Stimulated activated CD8-positive, alpha-beta memory T cell treated with anti-CD3 and anti-CD28 coated beads, Interleukin-4, amount 100 ng/mL, for 1 hour (primary cell): Measurements from ENCODE around the gene KIAA1958.
"Not testable (repeated sequence)": the region's sequence is repeated elsewhere in the genome, so short reads cannot be mapped to it uniquely, and the experiment has no call there.

Experiments
- DNase-seq, 2 donors: peaks; one replicate each; pipeline ENCODE4 v3.0.0-alpha.2; 2020; ENCODE audit warnings: low read depth in 2 of 2, low spot score in 1 of 2

KIAA1958 gene

DNA sequence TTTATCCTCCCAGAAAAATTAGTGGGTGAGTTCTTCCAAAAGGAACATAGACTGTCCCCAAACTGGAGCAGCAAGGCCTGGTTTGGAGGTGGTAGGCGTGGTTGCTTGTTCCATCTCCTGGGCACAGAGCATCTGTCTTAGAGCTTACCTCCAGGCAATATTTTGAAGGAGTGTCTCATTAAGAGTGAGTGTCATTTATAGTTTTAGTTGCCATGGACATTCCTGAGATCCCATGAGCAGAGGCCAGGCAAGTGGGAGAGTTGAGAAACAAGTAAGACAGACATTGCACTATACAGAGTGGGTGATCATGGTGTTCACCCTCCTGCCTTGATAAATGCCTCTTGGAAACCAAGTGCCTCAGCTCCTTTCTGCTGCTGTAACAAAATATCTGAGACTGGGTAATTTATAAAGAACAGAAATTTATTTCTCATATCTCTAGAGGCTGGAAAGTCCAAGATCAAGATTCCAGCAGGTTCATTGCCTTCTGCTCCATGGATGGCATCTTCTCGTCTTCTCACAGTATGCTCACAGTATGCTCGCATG is 68.5 kb downstream of the KIAA1958 start:
- DNase-seq = no peak

DNA sequence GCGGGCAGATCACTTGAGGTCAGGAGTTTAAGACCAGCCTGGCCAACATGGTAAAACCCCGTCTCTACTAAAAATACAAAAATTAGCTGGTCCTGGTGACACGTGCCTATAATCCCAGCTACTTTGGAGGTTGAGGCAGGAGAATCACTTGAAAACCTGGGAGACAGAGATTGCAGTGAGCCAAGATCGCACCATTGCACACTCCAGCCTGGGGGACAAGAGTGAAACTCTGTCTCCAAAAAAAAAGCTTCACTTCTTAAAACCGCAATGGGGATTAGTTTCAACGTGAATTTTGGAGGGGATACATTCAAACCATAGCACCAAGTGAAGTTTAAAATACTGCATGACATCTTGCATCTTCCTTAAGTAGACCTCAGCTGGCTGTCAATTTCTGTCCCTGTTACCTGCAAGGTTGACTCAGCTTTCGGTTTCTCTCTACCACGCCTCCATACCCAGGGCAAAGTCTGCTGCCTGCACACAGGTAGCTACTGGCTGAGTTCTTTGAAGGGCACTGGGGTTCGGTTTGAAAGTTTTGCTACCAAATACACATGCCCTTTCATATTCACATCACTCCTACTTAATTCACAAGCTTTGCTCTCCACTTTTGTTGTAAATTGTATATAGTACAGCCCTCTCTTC is 69.3 kb downstream of the KIAA1958 start:
- DNase-seq = no peak

GRCh38 chr9:112556497-112557442 is 70.1 kb downstream of the KIAA1958 start:
- DNase-seq = no peak

DNA sequence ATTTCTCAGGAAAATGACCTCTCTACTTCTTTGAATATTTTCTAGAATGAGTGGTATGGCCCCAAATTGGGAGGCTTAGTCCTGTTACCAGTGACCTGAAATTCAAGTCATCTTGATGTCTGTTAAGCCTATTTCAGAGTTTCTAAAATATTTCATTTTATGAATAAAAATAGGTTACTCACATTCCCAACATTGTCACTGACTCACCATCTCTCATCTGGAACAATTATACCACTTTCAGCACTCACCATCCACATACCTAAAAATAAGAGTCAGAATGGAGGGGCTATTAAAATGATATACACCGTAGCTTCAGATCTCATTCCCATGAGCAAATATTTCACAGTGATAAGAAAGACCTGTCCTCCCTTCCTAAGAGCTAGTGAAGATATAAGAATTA is 71.8 kb downstream of the KIAA1958 start:
- no peak for DNase-seq

DNA sequence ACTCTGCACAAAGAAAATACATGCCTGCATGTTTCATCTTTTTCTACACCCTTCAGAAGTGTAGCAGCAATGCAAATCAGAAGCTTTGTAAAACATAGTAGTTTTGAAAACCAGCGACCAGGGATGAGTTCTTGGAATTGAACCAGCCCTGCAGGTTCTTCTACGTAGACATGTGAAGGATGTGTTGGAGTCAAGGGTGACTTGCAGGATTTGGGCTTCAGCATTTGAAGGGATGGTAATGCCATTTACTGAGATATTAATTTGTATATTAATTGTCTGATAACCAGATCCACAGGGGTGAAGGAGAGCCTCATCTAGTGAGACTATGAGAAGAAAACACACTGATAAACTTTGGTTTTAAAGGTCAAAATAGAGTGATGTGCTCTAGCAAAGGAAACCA is 72.4 kb downstream of the KIAA1958 start:
- no peak for DNase-seq

DNA sequence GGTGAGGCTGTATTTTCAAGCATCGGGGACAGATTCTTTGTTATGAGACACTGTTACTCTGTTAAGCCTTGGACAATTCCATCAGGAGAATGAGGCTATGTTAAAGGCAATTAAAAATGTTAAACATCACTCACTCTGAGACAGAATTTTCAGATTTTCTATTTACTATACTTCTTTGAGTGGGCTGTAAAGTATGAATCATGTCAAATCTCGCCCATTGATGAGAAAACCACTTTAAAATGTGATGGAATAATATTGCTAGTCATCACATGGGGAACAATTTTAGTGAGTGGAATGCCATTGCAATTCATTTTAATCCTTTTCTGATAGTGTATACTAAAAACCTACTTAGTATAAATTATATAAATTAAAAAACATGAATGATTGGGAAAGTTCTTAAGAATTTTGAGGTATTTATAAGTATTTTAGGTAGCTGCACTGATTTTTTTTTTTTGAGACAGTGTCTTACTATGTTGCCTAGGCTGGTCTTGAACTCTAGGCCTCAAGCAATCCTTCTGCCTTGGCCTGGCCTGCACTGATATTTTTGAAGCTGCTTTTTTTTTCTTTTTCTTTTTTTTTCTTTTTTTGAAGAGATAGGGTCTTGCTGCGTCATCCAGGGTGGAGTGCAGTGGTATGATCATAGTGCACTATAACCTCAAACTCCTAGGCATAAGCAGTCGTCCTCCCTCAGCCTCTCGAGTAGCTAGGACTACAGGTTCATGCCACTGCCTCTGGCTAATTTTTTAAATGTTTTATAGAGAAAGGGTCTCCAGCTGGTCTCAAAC is 73.2 kb downstream of the KIAA1958 start:
- DNase-seq = no peak

DNA sequence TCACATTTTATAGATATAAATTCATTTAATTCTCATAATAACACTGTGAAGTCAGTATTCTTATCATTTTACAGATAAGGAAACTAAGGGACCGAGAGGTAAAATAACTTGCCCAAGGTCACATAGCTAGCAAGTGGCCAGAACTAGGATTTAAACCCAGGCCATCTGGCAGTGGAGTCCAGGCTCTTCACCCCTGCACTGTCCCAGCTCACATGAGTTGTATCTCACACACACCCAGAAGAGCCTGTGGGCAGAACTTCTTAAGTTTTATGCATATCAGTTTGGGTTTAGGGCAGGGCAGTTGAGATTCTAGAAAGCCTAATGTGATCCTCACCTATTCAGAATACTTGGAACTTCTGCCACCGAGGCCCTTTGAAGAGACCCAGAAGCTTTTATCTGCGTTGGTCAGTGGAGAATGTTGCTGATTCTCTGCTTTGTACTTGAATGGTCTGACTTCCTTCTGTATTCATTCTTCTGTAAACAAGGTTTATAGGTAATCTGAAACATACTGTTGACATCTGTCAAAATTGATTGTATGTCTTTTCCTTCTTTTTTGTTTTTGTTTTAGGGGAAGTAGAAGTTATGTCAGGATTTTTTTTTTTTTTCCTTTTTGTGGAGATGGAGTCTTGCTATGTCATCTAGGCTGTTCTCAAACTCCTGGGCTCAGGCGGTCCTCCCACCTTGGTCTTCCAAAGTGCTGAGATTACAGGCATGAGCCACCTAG is 75.8 kb downstream of the KIAA1958 start:
- DNase-seq = no peak

- no peak for DNase-seq
These were observed 82.6 kb downstream of the KIAA1958 start for GRCh38 chr9:112569186-112569585.

DNA sequence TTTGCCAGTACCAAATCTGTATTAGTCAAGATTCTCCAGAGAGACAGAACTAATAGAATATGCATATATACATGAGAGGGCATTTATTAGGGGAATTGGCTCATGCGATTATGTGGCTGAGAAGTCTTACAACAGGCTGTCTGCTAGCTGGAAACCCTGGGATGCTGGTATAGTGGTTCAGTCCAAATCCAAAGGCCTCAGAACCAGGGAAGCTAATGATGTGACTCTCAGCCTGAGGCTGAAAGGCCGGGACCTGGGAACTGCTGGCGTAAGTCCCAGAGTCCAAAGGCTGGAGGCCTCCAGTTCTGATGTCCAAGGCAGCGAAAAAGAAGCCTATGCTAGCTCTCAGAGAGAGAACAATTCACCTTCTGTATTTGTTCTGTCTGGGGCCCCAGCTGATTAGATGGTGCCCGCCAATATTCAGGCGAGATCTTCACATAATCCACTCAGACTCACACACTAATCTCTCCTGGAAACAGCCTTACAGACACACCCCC is 84.1 kb downstream of the KIAA1958 start:
- no peak for DNase-seq

GRCh38 chr9:112571624-112572355 is 85.2 kb downstream of the KIAA1958 start:
- no peak for DNase-seq

GRCh38 chr9:112572416-112572815 is 85.8 kb downstream of the KIAA1958 start:
- no peak for DNase-seq

- DNase-seq = no peak
These were observed 87.4 kb downstream of the KIAA1958 start for GRCh38 chr9:112574008-112574407.

DNA sequence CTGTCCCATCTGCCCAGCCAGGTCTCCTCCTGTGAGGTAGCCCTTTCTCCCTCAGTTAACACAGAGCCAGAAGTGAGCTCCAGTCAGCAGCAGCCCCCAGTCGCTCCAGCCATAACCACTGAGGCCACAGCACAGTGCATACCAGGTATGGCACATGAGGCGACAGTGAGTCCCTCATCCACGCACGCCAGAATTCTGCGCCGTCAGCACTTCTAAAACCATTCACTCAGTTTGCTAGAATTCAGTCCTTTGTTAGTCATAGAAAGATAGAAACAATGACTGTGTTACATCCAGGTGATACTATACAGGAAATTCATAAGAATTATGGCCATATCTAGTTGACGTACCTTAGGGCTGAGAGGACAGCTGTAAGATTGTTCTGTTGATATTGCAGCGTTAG is 88.5 kb downstream of the KIAA1958 start:
- DNase-seq = no peak

DNA sequence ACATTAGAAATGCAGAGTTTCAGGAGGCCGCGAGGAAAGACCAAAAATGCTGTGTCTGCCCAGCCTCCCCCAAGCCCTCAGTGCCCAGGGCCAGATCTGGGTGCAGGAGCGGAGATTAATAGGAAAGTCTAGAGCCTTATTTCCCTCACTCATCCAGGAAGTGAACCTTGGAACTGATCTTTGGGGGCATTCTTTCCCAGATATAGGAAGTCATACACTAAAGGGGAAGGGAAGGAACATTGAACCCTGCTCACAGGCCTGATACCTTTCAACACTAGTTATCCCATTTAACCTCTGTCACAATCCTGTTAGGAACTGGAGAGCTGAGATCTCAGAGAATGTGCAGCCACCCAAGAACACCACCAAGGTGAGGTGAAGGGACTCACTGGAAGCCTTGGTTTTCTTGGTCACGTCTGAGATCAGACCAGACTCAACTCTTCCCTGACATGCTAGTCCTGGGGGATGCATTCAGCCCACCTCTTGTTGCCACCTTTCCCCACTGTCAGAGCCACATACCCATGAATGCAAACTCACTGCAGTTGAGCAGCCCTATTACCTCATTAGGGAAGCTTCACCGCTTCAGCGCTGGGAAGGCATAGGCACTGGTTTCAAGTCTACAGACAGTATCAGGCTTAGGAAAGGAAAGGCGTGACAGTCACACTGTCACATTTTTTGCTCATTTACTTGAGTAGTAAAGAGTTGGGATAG is 95.0 kb downstream of the KIAA1958 start:
- no peak for DNase-seq

DNA sequence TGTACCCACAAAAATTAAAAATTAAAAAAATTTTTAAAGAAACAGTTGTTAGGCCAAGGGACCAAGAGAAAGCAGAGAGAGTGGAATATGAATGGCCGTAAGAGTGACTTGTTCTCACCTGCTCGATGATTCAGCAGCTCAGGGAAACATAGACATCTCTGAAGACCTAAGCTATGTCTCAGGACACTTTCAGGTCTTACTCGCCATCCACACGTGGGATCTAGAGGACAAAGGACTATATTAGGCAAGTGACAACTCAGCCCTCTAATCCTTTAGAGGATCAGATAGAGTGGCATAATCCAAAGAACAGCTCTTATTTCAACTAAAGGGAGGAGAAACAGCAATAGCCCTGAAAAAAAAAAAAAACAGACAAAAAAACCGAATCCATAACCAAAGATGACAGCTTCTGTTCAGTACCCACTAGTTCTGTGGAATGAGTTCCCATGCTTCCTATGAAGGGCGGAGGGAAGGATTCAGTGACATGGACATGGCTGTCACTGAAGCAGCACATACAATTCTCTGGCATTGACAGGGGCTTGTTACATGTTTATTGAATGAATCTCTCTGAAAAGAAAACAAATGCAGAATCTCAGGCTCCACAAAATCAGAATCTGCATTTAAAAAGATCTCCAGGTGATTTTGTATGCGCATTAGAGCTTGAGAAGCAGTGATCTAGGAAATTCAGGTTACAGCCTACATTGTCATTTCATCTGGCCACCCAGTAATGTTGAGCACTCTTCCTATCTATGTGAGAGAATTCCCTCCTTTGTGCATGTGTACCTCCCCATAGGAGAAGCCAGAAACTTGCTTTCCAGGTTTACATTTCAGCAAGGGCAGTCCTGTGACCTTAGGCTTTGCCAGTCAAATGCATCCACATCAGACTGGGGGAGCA is 96.0 kb downstream of the KIAA1958 start:
- no peak for DNase-seq

GRCh38 chr9:112586599-112587155 is 100.0 kb downstream of the KIAA1958 start:
- DNase-seq = no peak

GRCh38 chr9:112591875-112592274 is 105.2 kb downstream of the KIAA1958 start:
- DNase-seq = not testable (repeated sequence)

GRCh38 chr9:112599732-112600131 is 113.1 kb downstream of the KIAA1958 start:
- DNase-seq = no peak
